ENCODE measurements around the gene SH3RF2. TPM values are rescaled to one million over a fixed set of nuclear protein-coding genes. Genes with fewer than 3 reads are reported as not detected.
A peak's percentile ranks its signal among the peaks of the same experiment; 100 is the strongest.

The SH3RF2 gene
- total RNA-seq, 6 experiments from 2014 or later, result 0.43 to 1.7 (median 0.66) TPM

DNA sequence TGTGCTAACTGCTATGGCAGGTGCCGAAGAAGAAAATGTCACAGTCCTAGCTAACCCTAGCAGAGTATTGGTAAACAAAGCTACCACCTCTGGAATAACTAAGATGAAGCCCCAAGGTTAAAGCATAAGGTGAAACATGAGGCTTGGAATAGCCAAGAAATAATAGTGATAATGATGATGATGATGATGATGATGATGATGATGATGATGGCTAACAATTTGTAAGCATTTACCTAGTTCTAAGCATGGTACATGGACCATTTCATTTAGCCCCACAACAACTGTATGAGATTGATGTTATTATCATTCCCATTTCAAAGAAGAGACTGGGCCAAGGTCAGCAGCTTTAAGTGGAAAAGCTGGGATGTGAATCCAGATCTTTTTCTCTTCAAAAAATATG lies 35.3 kb downstream of the SH3RF2 start:
- Mint-ChIP-seq H3K4me1 (ENCODE audit: low read depth) (peaks cover 38% of the 10 kb centered on the region), H3K4me3 (no peak overlapping the region), H3K27me3 (ENCODE audit: insufficient read depth) (peaks cover 9% of the 10 kb centered on the region; the same call in 1 of the 2 replicates), H3K9me3 (peaks cover 9% of the 10 kb centered on the region; the same call in 1 of the 2 replicates), H3K36me3 (ENCODE audit: low read depth) (peaks cover 7% of the 10 kb centered on the region), H3K27ac (no peak overlapping the region)
- DNase-seq, result no peak
- TF ChIP-seq, protein P1, sequence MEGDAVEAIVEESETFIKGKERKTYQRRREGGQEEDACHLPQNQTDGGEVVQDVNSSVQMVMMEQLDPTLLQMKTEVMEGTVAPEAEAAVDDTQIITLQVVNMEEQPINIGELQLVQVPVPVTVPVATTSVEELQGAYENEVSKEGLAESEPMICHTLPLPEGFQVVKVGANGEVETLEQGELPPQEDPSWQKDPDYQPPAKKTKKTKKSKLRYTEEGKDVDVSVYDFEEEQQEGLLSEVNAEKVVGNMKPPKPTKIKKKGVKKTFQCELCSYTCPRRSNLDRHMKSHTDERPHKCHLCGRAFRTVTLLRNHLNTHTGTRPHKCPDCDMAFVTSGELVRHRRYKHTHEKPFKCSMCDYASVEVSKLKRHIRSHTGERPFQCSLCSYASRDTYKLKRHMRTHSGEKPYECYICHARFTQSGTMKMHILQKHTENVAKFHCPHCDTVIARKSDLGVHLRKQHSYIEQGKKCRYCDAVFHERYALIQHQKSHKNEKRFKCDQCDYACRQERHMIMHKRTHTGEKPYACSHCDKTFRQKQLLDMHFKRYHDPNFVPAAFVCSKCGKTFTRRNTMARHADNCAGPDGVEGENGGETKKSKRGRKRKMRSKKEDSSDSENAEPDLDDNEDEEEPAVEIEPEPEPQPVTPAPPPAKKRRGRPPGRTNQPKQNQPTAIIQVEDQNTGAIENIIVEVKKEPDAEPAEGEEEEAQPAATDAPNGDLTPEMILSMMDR (IDR thresholded peaks at IDR 0.05), result no peak

DNA sequence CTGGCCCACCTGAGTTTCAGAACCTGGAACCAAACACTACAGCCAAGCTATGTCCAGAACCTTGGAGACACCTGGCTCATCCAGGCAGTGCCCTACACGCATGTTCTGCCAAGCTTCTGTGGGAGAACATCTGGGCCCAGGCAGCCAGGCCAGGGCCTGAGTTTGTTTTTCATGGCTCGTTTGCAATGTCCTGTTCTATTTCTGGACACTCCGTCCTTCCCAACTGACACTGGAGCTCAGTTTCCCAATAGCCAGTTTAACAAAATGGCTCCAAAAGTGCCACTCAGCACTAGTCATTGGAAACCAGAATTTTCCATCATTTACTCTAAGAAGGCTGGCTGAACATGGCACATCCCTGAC lies 38.6 kb downstream of the SH3RF2 start:
- Mint-ChIP-seq H3K36me3 (ENCODE audit: low read depth) (peaks cover 7% of the 10 kb centered on the region), H3K4me1 (ENCODE audit: low read depth) (peaks cover 58% of the 10 kb centered on the region), H3K4me3 (no peak overlapping the region), H3K27ac (peak overlapping the region; percentile 60; the same call in 1 of the 2 replicates), H3K27me3 (ENCODE audit: insufficient read depth) (peaks cover 6% of the 10 kb centered on the region; the same call in 1 of the 2 replicates), H3K9me3 (peaks cover 9% of the 10 kb centered on the region; the same call in 1 of the 2 replicates)
- TF ChIP-seq, protein P1 (IDR thresholded peaks at IDR 0.05), result no peak
- DNase-seq, result no peak

DNA sequence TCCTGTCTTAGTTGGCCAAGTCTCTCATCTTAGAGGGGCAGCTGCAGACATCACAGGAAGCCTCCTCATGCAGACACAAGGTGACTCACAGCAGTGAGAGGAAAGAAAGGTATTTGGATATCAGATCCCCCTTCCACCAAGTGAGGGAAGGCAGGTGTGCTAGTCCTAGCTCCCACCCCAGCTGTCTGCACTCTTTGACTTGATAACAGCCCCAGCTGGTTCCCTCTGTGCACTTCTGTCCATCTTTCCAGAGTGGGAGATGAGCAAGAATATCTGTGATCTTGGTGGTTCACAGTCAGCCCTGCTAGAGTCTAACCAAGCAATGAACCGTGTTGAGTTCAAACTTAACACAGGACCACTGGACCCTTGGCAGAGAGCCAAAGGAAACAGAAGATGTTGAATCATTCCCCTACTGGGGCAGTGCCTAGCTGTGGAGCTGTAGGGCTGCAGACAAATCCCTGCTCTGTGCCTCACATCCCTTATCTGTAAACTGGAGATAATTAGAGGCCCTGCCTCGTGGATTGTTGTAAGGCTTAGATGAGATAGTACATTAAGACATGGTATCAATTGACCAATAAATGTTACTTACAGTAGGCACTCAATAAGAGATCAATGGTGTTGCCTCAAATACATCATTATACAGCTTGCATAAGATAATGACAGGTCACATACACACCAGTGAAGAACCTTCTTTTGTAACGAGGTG lies 39.1 kb downstream of the SH3RF2 start:
- Mint-ChIP-seq H3K27ac (peak overlapping the region; percentile 60), H3K4me1 (ENCODE audit: low read depth) (peaks cover 64% of the 10 kb centered on the region), H3K9me3 (peaks cover 9% of the 10 kb centered on the region; the same call in 1 of the 2 replicates), H3K27me3 (ENCODE audit: insufficient read depth) (peaks cover 6% of the 10 kb centered on the region; the same call in 1 of the 2 replicates), H3K4me3 (peak overlapping the region; percentile 30), H3K36me3 (ENCODE audit: low read depth) (peaks cover 7% of the 10 kb centered on the region)
- DNase-seq, result peak; percentile 77
- TF ChIP-seq, protein P1 (IDR thresholded peaks at IDR 0.05), result no peak

DNA sequence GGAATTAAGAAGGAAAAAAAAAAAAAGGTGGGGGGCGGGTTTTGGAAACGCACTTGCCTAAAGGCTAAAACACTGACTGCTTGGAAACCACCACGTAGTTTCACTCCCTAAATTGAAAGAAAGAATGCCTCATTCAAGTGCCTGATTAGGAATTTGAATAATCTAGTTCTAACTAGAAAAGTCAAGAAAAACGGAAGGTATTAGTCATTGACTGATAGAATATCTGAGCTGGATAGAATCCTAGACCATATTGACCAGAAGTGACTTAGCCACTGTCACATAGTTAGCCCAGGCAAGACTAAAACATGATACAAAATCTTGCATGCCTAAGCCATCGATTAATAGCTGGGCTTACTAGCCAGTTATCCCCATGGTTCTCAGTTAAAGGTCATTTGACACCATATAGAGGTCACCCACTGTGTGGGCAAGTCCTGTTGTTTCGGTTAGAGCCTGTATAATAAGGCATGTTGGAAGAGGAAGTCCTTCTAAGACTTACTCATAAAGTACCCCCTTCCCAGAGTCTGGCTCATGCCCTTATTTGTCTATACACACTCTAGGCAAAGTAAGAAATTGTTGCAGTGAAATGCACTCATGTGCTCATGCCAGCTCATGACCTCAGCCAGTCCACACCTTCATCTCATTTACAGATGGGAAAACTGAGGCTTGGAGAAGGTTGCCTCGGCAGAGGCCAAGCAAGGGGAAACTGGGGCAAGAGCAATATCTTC lies 40.2 kb downstream of the SH3RF2 start:
- TF ChIP-seq, protein P1 (IDR thresholded peaks at IDR 0.05), result no peak
- peak; percentile 30 for DNase-seq
- Mint-ChIP-seq H3K4me3 (peak overlapping the region; percentile 57; the same call in 1 of the 2 replicates), H3K36me3 (ENCODE audit: low read depth) (peaks cover 7% of the 10 kb centered on the region), H3K4me1 (ENCODE audit: low read depth) (peaks cover 73% of the 10 kb centered on the region), H3K27ac (peak overlapping the region; percentile 61), H3K9me3 (peaks cover 9% of the 10 kb centered on the region; the same call in 1 of the 2 replicates), H3K27me3 (ENCODE audit: insufficient read depth) (peaks cover 3% of the 10 kb centered on the region)

DNA sequence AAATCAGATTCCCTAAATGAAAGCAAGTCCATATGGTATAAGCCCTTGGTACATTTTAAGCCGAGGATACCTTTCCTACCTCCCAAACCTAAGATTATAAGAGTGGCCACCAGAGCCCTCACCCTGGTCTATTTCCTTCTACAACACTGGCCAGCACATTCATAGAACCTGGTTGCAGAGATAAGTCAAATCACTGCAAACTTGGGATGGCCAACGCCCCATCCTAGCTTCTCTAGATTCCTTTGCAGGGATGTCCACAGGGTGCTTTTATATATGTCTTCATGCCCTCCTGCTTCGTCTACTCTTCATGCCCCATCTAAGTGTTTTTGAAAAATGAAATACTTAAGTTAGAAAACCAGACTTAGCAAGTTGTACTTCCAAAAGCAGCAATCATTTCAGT lies 41.8 kb downstream of the SH3RF2 start:
- Mint-ChIP-seq H3K27me3 (ENCODE audit: insufficient read depth) (peaks cover 3% of the 10 kb centered on the region), H3K9me3 (peaks cover 9% of the 10 kb centered on the region; the same call in 1 of the 2 replicates), H3K4me1 (ENCODE audit: low read depth) (peaks cover 74% of the 10 kb centered on the region), H3K27ac (no peak overlapping the region), H3K4me3 (no peak overlapping the region), H3K36me3 (ENCODE audit: low read depth) (peaks cover 7% of the 10 kb centered on the region)
- TF ChIP-seq, protein P1 (IDR thresholded peaks at IDR 0.05), result no peak
- no peak for DNase-seq

All from HFFc6 (cell line).